Stomach (tissue), 4 donors: ENCODE measurements around the gene ASPN.

ENCODE experiments used
- EP300 ChIP-seq: sonication (generic); formaldehyde crosslinking; IDR thresholded peaks from one replicate; pipeline ENCODE4 v1.6.1; 2017; ENCODE audit warnings: antibody characterized with exemption
- POLR2AphosphoS5 ChIP-seq, 3 donors: sonication (generic); formaldehyde crosslinking; IDR thresholded peaks; one replicate each; pipeline ENCODE4 v1.6.1; 2016; ENCODE audit warnings: antibody characterized with exemption in 3 of 3
- TF ChIP-seq, protein P1 (sequence below), 7 experiments: fragments of 450-650 bp in 4 of 7; fragments of 200-600 bp in 3 of 7; sonication (generic) in 3 of 7; IDR thresholded peaks; one replicate each; pipeline ENCODE4 v1.5.1; 2016 to 2019; ENCODE audit warnings: antibody characterized with exemption in 7 of 7, control low read depth in 2 of 7, mild to moderate bottlenecking in 1 of 7

- TF ChIP-seq EP300 (no peak), POLR2AphosphoS5 (IDR thresholded peaks at IDR 0.05) (no peak)
- TF ChIP-seq, protein P1, sequence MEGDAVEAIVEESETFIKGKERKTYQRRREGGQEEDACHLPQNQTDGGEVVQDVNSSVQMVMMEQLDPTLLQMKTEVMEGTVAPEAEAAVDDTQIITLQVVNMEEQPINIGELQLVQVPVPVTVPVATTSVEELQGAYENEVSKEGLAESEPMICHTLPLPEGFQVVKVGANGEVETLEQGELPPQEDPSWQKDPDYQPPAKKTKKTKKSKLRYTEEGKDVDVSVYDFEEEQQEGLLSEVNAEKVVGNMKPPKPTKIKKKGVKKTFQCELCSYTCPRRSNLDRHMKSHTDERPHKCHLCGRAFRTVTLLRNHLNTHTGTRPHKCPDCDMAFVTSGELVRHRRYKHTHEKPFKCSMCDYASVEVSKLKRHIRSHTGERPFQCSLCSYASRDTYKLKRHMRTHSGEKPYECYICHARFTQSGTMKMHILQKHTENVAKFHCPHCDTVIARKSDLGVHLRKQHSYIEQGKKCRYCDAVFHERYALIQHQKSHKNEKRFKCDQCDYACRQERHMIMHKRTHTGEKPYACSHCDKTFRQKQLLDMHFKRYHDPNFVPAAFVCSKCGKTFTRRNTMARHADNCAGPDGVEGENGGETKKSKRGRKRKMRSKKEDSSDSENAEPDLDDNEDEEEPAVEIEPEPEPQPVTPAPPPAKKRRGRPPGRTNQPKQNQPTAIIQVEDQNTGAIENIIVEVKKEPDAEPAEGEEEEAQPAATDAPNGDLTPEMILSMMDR (IDR thresholded peaks at IDR 0.05), result no peak
Measured at GRCh38 chr9:92500725-92501124, 18.4 kb upstream of the ASPN start.
